Ovary (tissue), 9 donors: Measurements from ENCODE around the gene COL8A1. TPM values are rescaled to one million over a fixed set of nuclear protein-coding genes. Genes with fewer than 3 reads are reported as not detected.

Experiments used
- DNase-seq, 5 donors: peaks; one replicate each; pipeline ENCODE4 v3.0.0-alpha.2; 2019 to 2020
- H3K27ac ChIP-seq, 2 donors: fragments of 200-600 bp; one replicate each; pipeline versions ENCODE4 v1.5.1 to v1.8.0; 2019 to 2022
- H3K27me3 ChIP-seq: fragments of 200-600 bp; one replicate; pipeline ENCODE4 v1.8.0; 2022
- H3K36me3 ChIP-seq: fragments of 200-600 bp; sonication (generic); one replicate; pipeline ENCODE4 v1.5.1; 2019
- H3K4me1 ChIP-seq: one replicate; pipeline ENCODE4 v1.8.1; 2013; ENCODE audit warnings: mild to moderate bottlenecking, moderate library complexity; ENCODE audit not compliant: insufficient read depth
- H3K4me3 ChIP-seq: fragments of 200-600 bp; sonication (generic); one replicate; pipeline ENCODE4 v1.5.1; 2017
- H3K9me3 ChIP-seq, 2 donors: fragments of 200-600 bp in 1 of 2; sonication (generic) in 1 of 2; one replicate each; pipeline versions ENCODE4 v1.5.1 to v1.8.1; 2013 to 2019; ENCODE audit warnings: mild to moderate bottlenecking in 1 of 2, moderate library complexity in 1 of 2
- EP300 ChIP-seq: sonication (generic); formaldehyde crosslinking; IDR thresholded peaks from one replicate; pipeline ENCODE4 v1.6.1; 2017; ENCODE audit warnings: antibody characterized with exemption
- POLR2A ChIP-seq: fragments of 450-650 bp; IDR thresholded peaks from one replicate; pipeline ENCODE4 v1.6.1; 2017; ENCODE audit warnings: antibody characterized with exemption, mild to moderate bottlenecking, moderate library complexity
- WGBS, 3 donors: extraction: QIAGEN DNeasy Blood & Tissue Kit in 1 of 3; methylation state at CpG; one replicate each; pipeline versions ENCODE4 v1.1.5 to v1.1.7; 2013 to 2017; 5-methylcytosine and 5-hydroxymethylcytosine counted together
- intact Hi-C, 4 donors: fragments of 100-400 bp; cut with DNase I; formaldehyde crosslinking; loops; one replicate each; pipeline versions ENCODE4 v1.11.0 to v1.15.1; 2022 to 2023
- polyA plus RNA-seq, 2 donors: library from polyadenylated mRNA; stranded (reverse); fragments of 200-250 nt in 1 of 2; fragments of 350-450 nt in 1 of 2; fragmentation: Illumina TruSeq in 1 of 2; extraction: RNeasy Lipid Tissue Mini Kit (QIAGEN cat#74804) in 1 of 2; gene quantifications; one replicate each; pipeline ENCODE4 v1.2.3, GENCODE V29; 2013 to 2014
- total RNA-seq, 7 donors: library from RNA; depleted of rRNA in 2 of 7; stranded (reverse); fragments of >200 nt in 2 of 7; fragmentation: NEBNext Ultra II Directional in 3 of 7; extraction: Animal tissue kit (Norgen Biotek cat#: 25700) in 3 of 7; gene quantifications; one replicate each; pipeline versions ENCODE4 v1.1.0 to v1.2.4, GENCODE V29; 2016 to 2023
- TF ChIP-seq, protein P1 (sequence below), 3 donors: fragments of 450-650 bp in 2 of 3; fragments of 200-600 bp in 1 of 3; IDR thresholded peaks; one replicate each; pipeline versions ENCODE4 v1.5.1 to v1.8.0; 2016 to 2022; ENCODE audit warnings: antibody characterized with exemption in 3 of 3, mild to moderate bottlenecking in 1 of 3
- donor health status: DM: no; HTN: no; CAD: no; lungs with moderate emphysema.
- donor health status: DM: no; HTN: no; CAD: no.
- donor health status: Bipolar disorder and iron deficiency.
- donor health status: DM: yes; HTN: yes; CAD: no.
- donor health status: DM: no; HTN: no; CAD: no.
- donor health status: DM: yes; HTN: yes; CAD: no.

The COL8A1 gene
- total and polyA plus RNA-seq, 9 donors = 2.0 to 37.2 (median 11.9) TPM

DNA sequence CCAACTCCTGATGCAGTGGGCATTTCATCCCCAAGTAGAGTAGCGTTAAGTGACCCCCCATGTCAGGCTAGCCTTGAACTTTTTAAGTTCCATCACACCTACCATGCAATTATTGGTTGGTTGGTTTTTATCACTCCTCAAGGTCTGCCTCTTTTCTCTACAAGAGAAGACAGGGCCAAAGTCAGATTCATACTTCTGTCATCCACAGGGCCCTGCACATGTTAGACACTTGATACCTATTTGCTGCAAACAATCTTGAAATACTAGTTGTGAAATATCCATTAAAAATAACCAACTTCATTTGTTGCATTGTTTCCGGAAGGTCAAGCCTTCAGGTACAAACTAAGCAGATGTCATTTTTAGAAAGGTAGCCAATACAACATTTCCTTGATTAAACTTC, 180.4 kb downstream of the COL8A1 start:
- intact Hi-C loops = no loop called here
- no peak for DNase-seq
- H3K9me3 ChIP-seq = no peaks in the 10 kb centered on the region
- 69 to 85% (median 77%) methylated on average over 2 of the region's 2 CpGs for WGBS, 3 donors
- H3K4me3 ChIP-seq = peak overlapping the region; percentile 74
- TF ChIP-seq POLR2A (no peak), EP300 (no peak)
- TF ChIP-seq, protein P1, sequence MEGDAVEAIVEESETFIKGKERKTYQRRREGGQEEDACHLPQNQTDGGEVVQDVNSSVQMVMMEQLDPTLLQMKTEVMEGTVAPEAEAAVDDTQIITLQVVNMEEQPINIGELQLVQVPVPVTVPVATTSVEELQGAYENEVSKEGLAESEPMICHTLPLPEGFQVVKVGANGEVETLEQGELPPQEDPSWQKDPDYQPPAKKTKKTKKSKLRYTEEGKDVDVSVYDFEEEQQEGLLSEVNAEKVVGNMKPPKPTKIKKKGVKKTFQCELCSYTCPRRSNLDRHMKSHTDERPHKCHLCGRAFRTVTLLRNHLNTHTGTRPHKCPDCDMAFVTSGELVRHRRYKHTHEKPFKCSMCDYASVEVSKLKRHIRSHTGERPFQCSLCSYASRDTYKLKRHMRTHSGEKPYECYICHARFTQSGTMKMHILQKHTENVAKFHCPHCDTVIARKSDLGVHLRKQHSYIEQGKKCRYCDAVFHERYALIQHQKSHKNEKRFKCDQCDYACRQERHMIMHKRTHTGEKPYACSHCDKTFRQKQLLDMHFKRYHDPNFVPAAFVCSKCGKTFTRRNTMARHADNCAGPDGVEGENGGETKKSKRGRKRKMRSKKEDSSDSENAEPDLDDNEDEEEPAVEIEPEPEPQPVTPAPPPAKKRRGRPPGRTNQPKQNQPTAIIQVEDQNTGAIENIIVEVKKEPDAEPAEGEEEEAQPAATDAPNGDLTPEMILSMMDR (IDR thresholded peaks at IDR 0.05) = no peak
- no peak overlapping the region for H3K27ac ChIP-seq
- H3K4me1 ChIP-seq = no peaks in the 10 kb centered on the region
- no peaks in the 10 kb centered on the region for H3K36me3 ChIP-seq
- H3K27me3 ChIP-seq = no peaks in the 10 kb centered on the region

DNA sequence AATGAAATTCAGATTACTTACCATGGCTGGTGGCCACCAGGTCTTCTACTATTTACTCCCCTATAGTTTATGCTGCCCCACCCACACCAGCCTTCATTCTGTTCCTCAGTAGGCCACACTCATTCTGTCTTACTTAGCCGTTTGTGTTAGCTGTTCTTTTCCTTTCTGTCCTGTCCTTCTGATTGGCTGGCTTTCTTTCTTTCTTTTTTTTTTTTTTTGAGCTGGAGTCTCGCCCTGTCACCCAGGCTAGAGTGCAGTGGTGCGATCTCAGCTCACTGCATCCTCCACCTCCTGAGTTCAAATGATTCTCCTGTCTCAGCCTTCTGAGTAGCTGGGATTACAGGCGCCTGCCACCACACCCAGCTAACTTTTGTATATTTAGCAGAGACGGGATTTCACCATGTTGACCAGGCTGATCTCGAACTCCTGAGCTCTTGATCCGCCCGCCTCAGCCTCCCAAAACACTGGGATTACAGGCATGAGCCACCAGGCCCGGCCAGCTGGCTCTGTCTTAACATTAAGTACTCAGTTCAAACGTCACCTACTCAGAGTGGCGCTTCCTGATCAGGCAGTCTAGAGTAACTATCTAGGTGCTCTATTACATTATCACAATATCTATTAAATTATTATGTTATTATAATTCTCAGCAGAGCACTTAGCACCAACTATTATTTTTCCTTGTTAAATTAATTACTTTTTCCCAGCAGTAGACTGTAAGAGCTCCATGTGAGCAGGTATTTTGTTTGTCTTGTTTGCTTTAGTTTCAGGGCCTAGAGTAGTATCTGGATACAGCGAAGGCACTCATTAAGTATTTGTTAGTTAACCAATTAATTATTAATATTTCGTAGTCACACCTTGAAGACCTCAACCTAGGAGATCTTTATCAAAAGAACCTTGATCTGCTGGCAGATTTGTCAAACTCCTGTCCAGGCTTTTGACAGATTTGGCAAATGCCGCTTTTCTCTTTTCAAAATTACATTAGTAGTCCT, 185.6 kb downstream of the COL8A1 start:
- H3K36me3 ChIP-seq = no peaks in the 10 kb centered on the region
- no peak for DNase-seq
- no peaks in the 10 kb centered on the region for H3K9me3 ChIP-seq
- no peaks in the 10 kb centered on the region for H3K4me1 ChIP-seq
- H3K4me3 ChIP-seq = no peak overlapping the region
- H3K27ac ChIP-seq = no peak overlapping the region
- no peaks in the 10 kb centered on the region for H3K27me3 ChIP-seq
- no peak for TF ChIP-seq EP300
- no peak for TF ChIP-seq POLR2A
- TF ChIP-seq, protein P1 (IDR thresholded peaks at IDR 0.05) = no peak
- 89 to 91% (median 90%) methylated on average over 14 of the region's 14 CpGs for WGBS, 3 donors
- intact Hi-C loops = loop anchor here in 1 of 4 donors (10.0 kb wide), 1 partner anchor 771 kb away; no protein-coding TSS in a partner anchor

DNA sequence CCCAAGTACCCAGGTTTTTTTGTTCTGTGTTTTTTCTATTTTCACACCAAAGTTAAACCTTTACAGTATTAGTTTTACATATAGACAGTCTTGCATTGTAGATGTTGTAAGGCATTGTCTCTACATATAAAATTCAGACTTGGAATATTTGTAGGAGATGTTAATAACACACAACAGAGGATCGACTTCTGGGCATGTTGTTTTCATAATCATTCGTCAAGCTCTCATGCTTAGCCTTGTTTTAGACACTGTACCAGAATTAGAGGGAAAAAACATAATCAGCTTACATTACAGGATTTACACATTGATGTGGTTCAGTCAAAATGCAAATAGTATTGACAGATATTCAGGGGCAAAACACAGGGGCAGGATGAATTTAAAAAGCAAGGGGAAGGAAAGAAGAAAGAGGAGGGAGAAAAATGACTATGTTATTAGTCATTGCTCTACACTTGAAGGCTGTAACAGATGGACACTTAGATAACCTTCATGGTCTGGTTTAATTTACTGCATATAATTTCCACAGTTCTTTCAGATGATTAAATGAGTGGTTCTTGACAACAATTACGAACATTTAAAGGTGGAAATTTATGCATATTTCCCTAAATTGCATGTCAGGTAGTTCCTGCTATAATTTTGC, 186.7 kb downstream of the COL8A1 start:
- TF ChIP-seq EP300 (no peak), POLR2A (no peak)
- TF ChIP-seq, protein P1 (IDR thresholded peaks at IDR 0.05) = no peak
- intact Hi-C loops = loop anchor here in 1 of 4 donors (10.0 kb wide), 1 partner anchor 770 kb away; no protein-coding TSS in a partner anchor
- no peak for DNase-seq
- Histone ChIP-seq H3K4me1 (no peaks in the 10 kb centered on the region), H3K4me3 (no peak overlapping the region), H3K27me3 (no peaks in the 10 kb centered on the region), H3K36me3 (no peaks in the 10 kb centered on the region), H3K9me3 (no peaks in the 10 kb centered on the region), H3K27ac (no peak overlapping the region)
- WGBS, 3 donors = 72 to 84% (median 74%) methylated on average over 3 of the region's 3 CpGs

GRCh38 chr3:99829844-99830243, 191.4 kb downstream of the COL8A1 start:
- intact Hi-C loops = loop anchor here in 3 of 4 donors (5.0 to 10.0 kb wide), 2 partner anchors 422 to 765 kb away; no protein-coding TSS in a partner anchor
- Histone ChIP-seq H3K27ac (no peak overlapping the region), H3K9me3 (no peaks in the 10 kb centered on the region), H3K4me1 (peaks cover 2% of the 10 kb centered on the region), H3K27me3 (no peaks in the 10 kb centered on the region), H3K36me3 (no peaks in the 10 kb centered on the region), H3K4me3 (no peak overlapping the region)
- TF ChIP-seq POLR2A (no peak), EP300 (no peak)
- TF ChIP-seq, protein P1 (IDR thresholded peaks at IDR 0.05) = no peak
- no peak for DNase-seq
- WGBS, 3 donors = 93 to 95% (median 94%) methylated on average over 3 of the region's 3 CpGs
